ENCODE data around the gene PARD3.
"Not testable (repeated sequence)": the region's sequence is repeated elsewhere in the genome, so short reads cannot be mapped to it uniquely, and the experiment has no call there.

PARD3 gene

GRCh38 chr10:34405611-34406462, 409.3 kb downstream of the PARD3 start:
- DNase-seq = no peak

GRCh38 chr10:34403512-34403911, 411.6 kb downstream of the PARD3 start:
- no peak for DNase-seq

GRCh38 chr10:34400075-34400474, 415.0 kb downstream of the PARD3 start:
- DNase-seq = no peak

GRCh38 chr10:34399013-34399412, 416.1 kb downstream of the PARD3 start:
- no peak for DNase-seq

GRCh38 chr10:34397324-34397723, 417.8 kb downstream of the PARD3 start:
- no peak for DNase-seq

- no peak for DNase-seq
Observed at GRCh38 chr10:34396663-34397062, 418.4 kb downstream of the PARD3 start.

- no peak for DNase-seq
Observed at GRCh38 chr10:34392641-34393170, 422.4 kb downstream of the PARD3 start.

- not testable (repeated sequence) for DNase-seq
Observed at GRCh38 chr10:34391168-34391567, 423.9 kb downstream of the PARD3 start.

GRCh38 chr10:34389801-34390200, 425.3 kb downstream of the PARD3 start:
- DNase-seq = no peak

GRCh38 chr10:34386921-34387320, 428.2 kb downstream of the PARD3 start:
- DNase-seq = no peak

GRCh38 chr10:34384372-34384771, 430.7 kb downstream of the PARD3 start:
- DNase-seq = no peak

GRCh38 chr10:34382626-34383025, 432.5 kb downstream of the PARD3 start:
- no peak for DNase-seq

- no peak for DNase-seq
Observed at GRCh38 chr10:34380856-34381255, 434.2 kb downstream of the PARD3 start.

GRCh38 chr10:34378297-34378696, 436.8 kb downstream of the PARD3 start:
- DNase-seq = no peak

GRCh38 chr10:34377833-34378232, 437.3 kb downstream of the PARD3 start:
- no peak for DNase-seq

GRCh38 chr10:34374356-34375045, 440.6 kb downstream of the PARD3 start:
- no peak for DNase-seq

GRCh38 chr10:34373211-34373610, 441.9 kb downstream of the PARD3 start:
- DNase-seq = no peak

GRCh38 chr10:34372509-34372908, 442.6 kb downstream of the PARD3 start:
- no peak for DNase-seq

GRCh38 chr10:34370126-34370525, 445.0 kb downstream of the PARD3 start:
- no peak for DNase-seq

- DNase-seq = no peak
Observed at GRCh38 chr10:34369120-34369519, 446.0 kb downstream of the PARD3 start.

GRCh38 chr10:34364253-34365037, 450.7 kb downstream of the PARD3 start:
- DNase-seq = no peak

- DNase-seq = no peak
Observed at GRCh38 chr10:34360984-34361383, 454.1 kb downstream of the PARD3 start.

- DNase-seq = no peak
Observed at GRCh38 chr10:34359435-34359813, 455.7 kb downstream of the PARD3 start.
